KOPT-K1 (cell line): Measurements from ENCODE around the gene MGME1.

ENCODE experiments used
- H3K27ac ChIP-seq: fragments of 200-600 bp; sonication (generic); 2 replicates; pipeline ENCODE4 v1.5.1; 2016; ENCODE audit warnings: antibody characterized with exemption, mild to moderate bottlenecking, low read depth, low read length; ENCODE audit not compliant: poor library complexity, severe bottlenecking
- H3K36me3 ChIP-seq: fragments of 200-600 bp; sonication (generic); 2 replicates; pipeline ENCODE4 v1.5.1; 2017; ENCODE audit warnings: antibody characterized with exemption, mild to moderate bottlenecking, low read length, moderate library complexity; ENCODE audit not compliant: insufficient read depth
- H3K9me3 ChIP-seq: fragments of 200-600 bp; sonication (generic); 2 replicates; pipeline ENCODE4 v1.5.1; 2017; ENCODE audit warnings: antibody characterized with exemption, low read length, mild to moderate bottlenecking; ENCODE audit not compliant: insufficient read depth, poor library complexity, severe bottlenecking

The MGME1 gene

DNA sequence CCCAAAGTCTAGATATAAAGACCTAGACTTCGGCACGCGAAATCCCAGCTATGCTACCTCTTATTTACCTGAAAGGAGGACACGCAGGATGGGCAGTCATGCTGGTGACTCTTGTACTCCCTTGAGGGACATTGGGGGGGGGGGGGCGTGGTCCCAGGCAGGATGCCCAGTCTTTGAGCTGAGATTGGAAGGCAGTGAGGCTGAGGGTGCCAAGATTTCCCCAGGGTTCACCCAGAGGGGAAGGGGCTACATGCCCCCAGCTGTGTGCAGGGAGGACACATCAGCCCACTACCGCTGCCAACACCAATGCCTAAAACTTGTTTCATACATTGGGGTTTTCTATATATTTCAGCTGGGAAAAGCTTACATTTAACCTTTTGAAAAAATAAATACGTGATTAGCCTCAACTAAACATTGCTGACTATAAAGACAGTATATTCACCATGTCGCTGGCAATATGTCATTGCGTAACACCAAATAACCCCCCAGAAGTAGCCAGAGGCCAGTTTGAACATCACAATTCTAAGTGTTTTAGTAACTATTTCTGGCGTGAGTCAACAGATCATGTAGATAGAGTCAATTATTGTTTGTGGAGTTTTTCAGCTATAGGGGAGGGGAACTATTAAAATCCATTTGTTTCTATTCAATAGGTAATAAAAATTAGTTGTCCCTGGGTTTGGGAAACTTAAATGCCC lies 21.6 kb downstream of the MGME1 start:
- H3K9me3 ChIP-seq, result no peaks in the 10 kb centered on the region
- H3K27ac ChIP-seq, result no peak overlapping the region
- H3K36me3 ChIP-seq, result peaks cover 62% of the 10 kb centered on the region

GRCh38 chr20:17992224-17992637 lies 23.4 kb downstream of the MGME1 start:
- Histone ChIP-seq H3K36me3 (peaks cover 44% of the 10 kb centered on the region), H3K27ac (peak overlapping the region; percentile 77), H3K9me3 (no peaks in the 10 kb centered on the region)

DNA sequence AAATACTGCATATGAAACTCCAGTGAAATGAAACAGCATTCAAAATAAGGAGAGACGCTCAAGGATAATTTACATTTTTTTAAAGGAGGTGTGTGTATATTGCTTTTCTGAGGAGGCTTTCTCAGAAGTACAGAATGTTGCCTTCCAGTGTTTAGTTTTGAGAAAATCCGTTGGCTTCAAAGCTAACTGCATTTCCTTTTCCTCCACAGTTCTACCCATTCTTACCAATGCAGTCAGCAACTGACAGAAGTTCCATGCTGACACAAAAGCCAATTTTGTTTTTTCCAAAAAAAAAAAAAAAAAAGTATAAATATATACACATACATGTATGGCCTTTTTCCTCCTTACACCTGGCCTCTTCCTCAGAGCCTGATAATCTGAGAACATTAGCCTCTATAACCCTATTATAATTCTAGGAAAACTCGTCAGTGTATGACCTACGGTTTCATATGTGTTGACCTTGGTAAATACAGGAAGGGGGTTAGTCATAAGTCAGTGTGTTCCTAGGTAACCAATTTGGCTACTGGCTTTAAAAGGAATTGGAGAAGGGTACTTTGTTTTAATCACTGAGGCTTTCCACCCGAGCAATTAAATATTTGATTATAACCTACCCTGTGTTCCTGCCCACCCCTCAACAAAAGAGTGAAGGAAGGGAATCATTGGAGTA lies 24.2 kb downstream of the MGME1 start:
- Histone ChIP-seq H3K27ac (peak overlapping the region; percentile 77), H3K9me3 (no peaks in the 10 kb centered on the region), H3K36me3 (peaks cover 37% of the 10 kb centered on the region)

GRCh38 chr20:17993546-17993945 lies 24.7 kb downstream of the MGME1 start:
- no peaks in the 10 kb centered on the region for H3K9me3 ChIP-seq
- peak overlapping the region; percentile 77 for H3K27ac ChIP-seq

DNA sequence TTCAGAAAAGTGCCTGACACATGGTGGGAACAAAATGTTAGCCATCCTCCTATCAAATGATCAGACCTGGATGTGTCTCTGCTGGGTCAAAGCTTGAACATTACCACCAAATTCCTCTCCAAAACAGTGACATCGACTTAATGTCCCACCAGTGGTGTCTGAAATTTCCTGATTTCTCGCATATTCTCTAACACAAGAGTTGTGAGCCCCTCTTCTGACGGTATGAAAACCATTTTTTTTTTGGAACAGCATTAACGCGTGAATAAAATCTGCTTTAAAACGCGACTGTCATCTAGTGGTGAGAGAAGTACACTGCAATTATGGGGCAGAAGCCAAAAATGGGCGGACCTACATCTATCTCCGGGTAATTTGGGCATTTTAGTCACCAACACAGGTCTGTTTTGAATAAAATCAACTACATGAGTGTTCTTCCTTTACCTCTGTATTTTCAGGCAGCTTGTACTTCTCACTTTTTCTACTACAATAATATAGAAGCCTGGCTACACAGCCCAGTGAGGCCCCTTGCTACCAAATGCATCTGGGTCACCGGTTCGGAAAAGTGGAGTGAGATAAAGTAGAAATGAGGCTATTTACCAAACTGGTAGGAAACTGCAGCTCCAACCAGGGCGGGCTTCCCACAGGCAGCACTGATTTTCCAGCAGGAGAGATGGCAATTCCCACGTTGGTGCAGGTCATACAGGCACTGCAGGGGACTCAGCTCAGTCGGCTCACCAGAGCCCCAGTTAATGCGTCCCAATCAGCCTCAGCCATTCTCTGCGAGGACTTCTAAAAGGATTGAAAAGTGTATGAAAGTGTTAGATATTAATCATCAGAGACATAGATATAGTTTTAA lies 27.4 kb downstream of the MGME1 start:
- H3K27ac ChIP-seq, result no peak overlapping the region
- H3K36me3 ChIP-seq, result peaks cover 5% of the 10 kb centered on the region
- no peaks in the 10 kb centered on the region for H3K9me3 ChIP-seq

More at GRCh38 chr20:17993546-17993945, 24.7 kb downstream of the MGME1 start:
- H3K36me3 ChIP-seq, result peaks cover 31% of the 10 kb centered on the region

DNA sequence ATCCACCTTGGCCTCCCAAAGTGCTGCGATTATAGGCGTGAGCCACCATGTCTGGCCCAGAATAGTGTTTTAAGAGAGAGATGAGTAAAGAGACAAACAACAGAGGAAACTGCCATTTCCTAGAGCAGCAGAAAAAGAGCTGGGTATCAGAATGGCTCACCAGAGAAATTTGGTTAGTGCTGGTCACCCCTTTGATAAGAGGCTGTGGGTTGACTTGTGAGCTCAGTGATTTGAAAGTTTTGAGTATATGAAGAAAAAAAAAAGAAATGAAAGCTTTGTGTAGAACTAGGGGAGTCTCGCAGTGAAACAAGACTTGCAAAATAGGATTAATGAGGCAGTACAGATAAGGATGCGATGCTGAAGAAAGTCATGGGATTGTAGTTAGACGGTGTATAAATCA lies 29.6 kb downstream of the MGME1 start:
- no peaks in the 10 kb centered on the region for H3K36me3 ChIP-seq
- H3K27ac ChIP-seq, result no peak overlapping the region
- no peaks in the 10 kb centered on the region for H3K9me3 ChIP-seq

- Histone ChIP-seq H3K9me3 (no peaks in the 10 kb centered on the region), H3K27ac (no peak overlapping the region), H3K36me3 (no peaks in the 10 kb centered on the region)
Measured at GRCh38 chr20:17999566-17999965, 30.7 kb downstream of the MGME1 start.

DNA sequence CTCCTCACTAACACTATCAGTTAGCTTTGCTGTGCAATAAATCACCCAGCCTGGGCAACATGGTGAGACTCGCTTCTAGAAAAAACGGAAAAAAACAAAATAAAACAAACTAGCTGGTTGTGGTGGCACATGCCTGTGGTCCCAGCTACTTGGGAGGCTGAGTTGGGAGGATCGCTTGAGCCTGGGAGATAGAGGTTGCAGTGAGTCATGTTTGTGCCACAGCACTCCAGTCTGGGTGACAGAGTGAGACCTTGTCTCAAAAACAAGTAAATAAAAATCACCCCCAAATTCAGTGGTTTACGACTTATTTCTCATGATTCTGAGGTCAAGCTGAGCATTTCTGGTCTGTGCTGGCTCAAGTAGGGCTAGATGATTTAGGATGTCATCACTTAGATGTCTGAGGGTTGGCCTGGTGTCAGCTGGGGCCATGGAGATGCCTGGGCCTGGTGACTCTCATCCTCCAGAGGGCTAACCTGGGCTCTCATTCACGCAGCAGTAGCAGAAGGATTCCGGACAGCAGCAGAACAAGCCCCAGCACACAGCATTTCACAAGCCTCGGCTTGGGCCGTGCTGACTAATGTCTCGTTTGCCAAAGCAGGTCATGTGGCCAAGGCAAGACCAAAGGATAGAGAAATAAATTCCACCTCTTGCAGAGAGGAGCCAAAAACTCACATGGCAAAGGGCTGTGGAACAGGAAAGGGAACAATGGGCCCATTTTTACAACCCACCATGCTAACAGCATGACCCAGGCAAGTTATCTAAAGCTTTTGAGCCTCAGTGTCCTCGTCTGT lies 32.5 kb downstream of the MGME1 start:
- H3K9me3 ChIP-seq, result no peaks in the 10 kb centered on the region
- no peak overlapping the region for H3K27ac ChIP-seq
- no peaks in the 10 kb centered on the region for H3K36me3 ChIP-seq

DNA sequence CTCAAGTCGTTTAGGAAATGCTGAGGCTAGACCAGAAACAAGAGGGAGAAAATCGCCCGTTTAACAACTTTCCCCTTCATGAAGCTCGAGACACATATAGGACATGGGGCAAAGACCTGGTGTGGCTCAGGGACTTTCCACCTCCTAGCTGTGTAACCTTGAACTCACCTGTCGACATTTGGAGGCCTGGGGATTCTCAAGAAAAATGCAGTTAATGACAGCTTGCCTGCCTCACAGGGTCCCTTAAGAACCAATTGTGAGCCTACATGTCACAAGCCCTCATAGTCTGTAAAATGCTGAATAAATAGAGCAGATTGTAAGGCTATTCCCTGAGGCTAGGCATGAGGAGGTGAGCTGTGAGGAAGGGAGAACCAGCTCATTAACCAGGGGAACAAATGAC lies 35.1 kb downstream of the MGME1 start:
- H3K36me3 ChIP-seq, result no peaks in the 10 kb centered on the region
- no peaks in the 10 kb centered on the region for H3K9me3 ChIP-seq
- H3K27ac ChIP-seq, result no peak overlapping the region

DNA sequence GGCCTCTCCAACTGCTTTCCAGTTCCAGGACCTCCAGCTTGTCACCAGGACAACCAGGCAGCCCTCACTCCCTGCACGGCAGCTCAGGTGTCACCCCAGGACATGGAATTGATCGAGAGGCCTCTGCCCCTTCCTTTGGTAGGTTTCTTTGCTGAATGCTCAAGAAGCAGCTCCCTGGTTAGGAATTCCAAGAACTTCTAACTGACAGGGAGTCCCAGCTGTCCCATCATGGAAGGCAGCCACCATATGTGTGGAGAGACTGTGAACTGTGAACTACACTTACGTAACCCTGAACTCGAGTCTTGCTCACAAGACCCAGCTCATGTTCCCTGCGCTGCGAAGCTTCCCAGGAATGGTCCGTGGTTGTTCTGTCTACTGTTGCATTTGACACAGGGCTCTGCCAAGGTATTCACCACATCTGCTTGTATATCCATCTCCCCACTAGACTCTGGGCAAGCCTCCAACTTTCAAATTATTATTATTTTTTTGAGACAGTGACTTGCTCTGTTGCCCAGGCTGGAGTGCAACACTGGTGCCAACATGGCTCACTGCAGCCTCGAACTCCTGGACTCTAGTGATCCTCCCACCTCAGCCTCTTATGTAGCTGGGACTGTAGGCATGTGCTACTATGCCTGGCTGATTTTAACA lies 35.7 kb downstream of the MGME1 start:
- Histone ChIP-seq H3K36me3 (no peaks in the 10 kb centered on the region), H3K9me3 (no peaks in the 10 kb centered on the region), H3K27ac (no peak overlapping the region)

- Histone ChIP-seq H3K36me3 (no peaks in the 10 kb centered on the region), H3K9me3 (no peaks in the 10 kb centered on the region), H3K27ac (no peak overlapping the region)
Measured at GRCh38 chr20:18005170-18005989, 36.6 kb downstream of the MGME1 start.

DNA sequence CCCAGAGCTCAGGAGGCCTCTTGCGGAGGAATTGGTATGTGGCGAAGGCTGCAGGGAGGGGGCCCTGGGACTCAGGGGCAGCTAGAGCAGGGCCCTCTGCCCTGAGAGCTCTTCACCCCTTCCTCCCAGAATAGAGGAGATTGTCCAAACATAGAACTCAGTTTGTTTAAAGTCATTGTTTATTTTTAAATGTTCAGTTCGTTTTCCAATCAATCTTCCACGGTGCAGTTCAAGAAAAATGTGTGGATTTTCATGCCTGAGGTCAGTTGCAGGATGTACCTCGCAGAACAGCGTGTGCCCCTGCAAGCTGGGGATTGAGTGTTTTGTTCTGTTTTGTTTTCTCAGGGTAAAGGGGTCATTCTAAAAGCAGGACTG lies 37.2 kb downstream of the MGME1 start:
- Histone ChIP-seq H3K27ac (no peak overlapping the region), H3K36me3 (no peaks in the 10 kb centered on the region), H3K9me3 (no peaks in the 10 kb centered on the region)

DNA sequence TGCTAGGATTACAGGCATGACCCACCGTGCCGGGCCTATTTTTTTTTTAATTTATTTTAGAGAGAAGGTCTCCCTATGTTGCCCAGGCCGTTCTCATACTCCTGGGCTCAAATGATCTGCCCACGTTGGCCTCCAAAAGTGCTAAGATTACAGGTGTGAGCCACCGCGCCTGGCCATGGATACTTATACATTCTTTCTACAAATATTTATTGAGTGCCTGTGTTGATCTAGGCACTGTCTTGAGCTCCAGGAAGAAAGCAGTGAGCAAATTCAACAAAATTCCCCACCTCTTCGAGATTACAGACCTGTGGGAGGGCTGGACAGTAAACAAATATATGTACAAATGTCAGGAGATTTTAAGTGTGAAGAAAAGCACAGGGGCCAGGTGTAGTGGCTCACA lies 37.9 kb downstream of the MGME1 start:
- no peaks in the 10 kb centered on the region for H3K9me3 ChIP-seq
- no peaks in the 10 kb centered on the region for H3K36me3 ChIP-seq
- H3K27ac ChIP-seq, result no peak overlapping the region
